PC-9 (cell line): ENCODE results near the gene POP4. TPM values are rescaled to one million over a fixed set of nuclear protein-coding genes. Genes with fewer than 3 reads are reported as not detected.

Source experiments
- BruUV-seq: library from RNA; stranded (reverse); fragments of 400-500 nt; replicated peaks from 2 replicates; lab custom pipeline; 2021; lab: Mats Ljungman, UMichigan
- CTCF ChIA-PET: fragments of 300-600 bp; sonication (Branson Sonifier 250); formaldehyde crosslinking; loops from one replicate; lab custom pipeline; 2022; ENCODE audit warnings: antibody characterized with exemption; lab: Charles Lee
- POLR2A ChIA-PET: fragments of 300-600 bp; sonication (Branson Sonifier 250); formaldehyde crosslinking; loops from one replicate; lab custom pipeline; 2022; ENCODE audit warnings: antibody characterized with exemption; ENCODE audit not compliant: unreplicated experiment; lab: Charles Lee
- DNase-seq, 2 experiments: peaks; one replicate each; pipeline versions ENCODE4 v3.0.0 to v3.0.0-alpha.2; 2015 to 2022; ENCODE audit warnings: mixed read lengths in 1 of 2
- H2AFZ ChIP-seq: fragments of 200-600 bp; sonication (generic); 2 replicates; pipeline ENCODE4 v1.8.1; 2017; ENCODE audit warnings: antibody characterized with exemption
- H3F3A ChIP-seq: fragments of 200-600 bp; sonication (generic); 2 replicates; pipeline ENCODE4 v1.8.1; 2017; ENCODE audit warnings: antibody characterized with exemption, mild to moderate bottlenecking, low read depth; ENCODE audit not compliant: insufficient read depth
- H3K27ac ChIP-seq: fragments of 200-600 bp; sonication (generic); 2 replicates; pipeline ENCODE4 v1.6.1; 2016; ENCODE audit warnings: mixed run types
- H3K27me3 ChIP-seq: fragments of 200-600 bp; sonication (generic); 2 replicates; pipeline ENCODE4 v1.6.1; 2016; ENCODE audit warnings: low read depth, mixed run types; ENCODE audit not compliant: insufficient read depth
- H3K36me3 ChIP-seq: fragments of 200-600 bp; sonication (generic); 2 replicates; pipeline ENCODE4 v1.6.1; 2016; ENCODE audit warnings: low read depth, mixed run types
- H3K4me1 ChIP-seq: fragments of 200-600 bp; sonication (generic); replicated peaks from 2 replicates; pipeline ENCODE4 v1.6.1; 2016; ENCODE audit warnings: mixed run types; ENCODE audit not compliant: insufficient read depth
- H3K4me2 ChIP-seq: fragments of 200-600 bp; sonication (generic); 2 replicates; pipeline ENCODE4 v1.6.1; 2017; ENCODE audit warnings: mixed run types
- H3K4me3 ChIP-seq: fragments of 200-600 bp; sonication (generic); 2 replicates; pipeline ENCODE4 v1.6.1; 2016; ENCODE audit warnings: mixed run types
- H3K79me2 ChIP-seq: fragments of 200-600 bp; sonication (generic); 2 replicates; pipeline ENCODE4 v1.6.1; 2017; ENCODE audit warnings: low read depth, mixed run types
- H3K9me2 ChIP-seq: fragments of 200-600 bp; sonication (generic); 2 replicates; pipeline ENCODE4 v1.8.1; 2017; ENCODE audit warnings: mild to moderate bottlenecking; ENCODE audit not compliant: insufficient read depth
- H3K9me3 ChIP-seq: fragments of 200-600 bp; sonication (generic); 2 replicates; pipeline ENCODE4 v1.8.1; 2016; ENCODE audit warnings: low read depth; ENCODE audit not compliant: insufficient read depth
- H4K20me1 ChIP-seq: fragments of 200-600 bp; sonication (generic); 2 replicates; pipeline ENCODE4 v1.8.1; 2017; ENCODE audit not compliant: insufficient read depth
- CTCF ChIP-seq: fragments of 200-600 bp; sonication (generic); conservative IDR thresholded peaks from 2 replicates; pipeline ENCODE4 v1.6.1; 2017; ENCODE audit warnings: mixed run types, antibody characterized with exemption, mild to moderate bottlenecking, moderate library complexity
- EZH2 ChIP-seq: fragments of 200-600 bp; sonication (generic); IDR thresholded peaks from 2 replicates; pipeline ENCODE4 v1.8.0; 2017; ENCODE audit warnings: antibody characterized with exemption, low read depth
- intact Hi-C: fragments of 100-400 bp; cut with micrococcal nuclease; formaldehyde crosslinking; loops from one replicate; pipeline ENCODE4 v1.10.0; 2022; ENCODE audit not compliant: unreplicated experiment
- total RNA-seq: library from RNA; stranded (reverse); gene quantifications from 2 replicates; pipeline ENCODE4 v1.2.3, GENCODE V29; 2021

POP4 gene
- total RNA-seq, 1 experiment from 2014 or later: 66.6 TPM

GRCh38 chr19:29635963-29636362 lies 29.9 kb downstream of the POP4 start:
- BruUV-seq: no TSS peak
- CTCF ChIA-PET: no interaction called here
- Histone ChIP-seq H2AFZ (no peak overlapping the region), H3F3A (no peaks in the 10 kb centered on the region), H3K9me3 (no peaks in the 10 kb centered on the region), H3K36me3 (no peaks in the 10 kb centered on the region), H3K79me2 (no peaks in the 10 kb centered on the region), H3K27me3 (no peaks in the 10 kb centered on the region), H3K4me3 (no peak overlapping the region), H3K27ac (no peak overlapping the region), H4K20me1 (no peaks in the 10 kb centered on the region), H3K4me2 (no peak overlapping the region), H3K9me2 (no peaks in the 10 kb centered on the region), H3K4me1 (no peaks in the 10 kb centered on the region)
- TF ChIP-seq CTCF (no peak), EZH2 (no peak)
- POLR2A ChIA-PET: no interaction called here
- DNase-seq: no peak
- intact Hi-C loops: no loop called here

GRCh38 chr19:29636553-29637360 lies 30.7 kb downstream of the POP4 start:
- Histone ChIP-seq H3K36me3 (no peaks in the 10 kb centered on the region), H3K27ac (no peak overlapping the region), H4K20me1 (no peaks in the 10 kb centered on the region), H3K9me2 (no peaks in the 10 kb centered on the region), H3K27me3 (0 out of 2 replicates have a peak, but pooled peaks cover 2% of the 10 kb centered on the region), H3K9me3 (no peaks in the 10 kb centered on the region), H3K4me1 (no peaks in the 10 kb centered on the region), H3K79me2 (no peaks in the 10 kb centered on the region), H3F3A (no peaks in the 10 kb centered on the region), H3K4me2 (no peak overlapping the region), H2AFZ (no peak overlapping the region), H3K4me3 (no peak overlapping the region)
- no peak for TF ChIP-seq CTCF
- no peak for TF ChIP-seq EZH2
- BruUV-seq: no TSS peak
- DNase-seq: no peak
- intact Hi-C loops: no loop called here
- CTCF ChIA-PET: no interaction called here
- POLR2A ChIA-PET: no interaction called here

- CTCF ChIA-PET: no interaction called here
- no peak overlapping the region for H3K4me2 ChIP-seq
- H3K27me3 ChIP-seq: peaks cover 7% of the 10 kb centered on the region; the same call in 1 of the 2 replicates
- H4K20me1 ChIP-seq: no peaks in the 10 kb centered on the region
- H3K79me2 ChIP-seq: no peaks in the 10 kb centered on the region
- H2AFZ ChIP-seq: no peak overlapping the region
- POLR2A ChIA-PET: interaction anchor here (0.6 kb wide), 1 partner anchor 38 kb away, joined by 8 read pairs; no protein-coding TSS in a partner anchor
- no peak overlapping the region for H3K27ac ChIP-seq
- intact Hi-C loops: no loop called here
- no peaks in the 10 kb centered on the region for H3K9me2 ChIP-seq
- H3K9me3 ChIP-seq: no peaks in the 10 kb centered on the region
- H3K4me1 ChIP-seq: no peaks in the 10 kb centered on the region
- BruUV-seq: no TSS peak
- no peaks in the 10 kb centered on the region for H3K36me3 ChIP-seq
- H3K4me3 ChIP-seq: no peak overlapping the region
- TF ChIP-seq CTCF (no peak), EZH2 (no peak)
- DNase-seq: no peak
- no peaks in the 10 kb centered on the region for H3F3A ChIP-seq
Measured at GRCh38 chr19:29639086-29639485, 33.0 kb downstream of the POP4 start.
